GM19043 (cell line): ENCODE results near the gene TSPY9.
"Not testable (repeated sequence)": the region's sequence is repeated elsewhere in the genome, so short reads cannot be mapped to it uniquely, and the experiment has no call there.

Experiments
- ATAC-seq: cut with Tn5 transposase; IDR thresholded peaks from one replicate; pipeline ENCODE4 v1.9.1; 2021; ENCODE audit warnings: low read depth; ENCODE audit not compliant: unreplicated experiment

TSPY9 gene, protein sequence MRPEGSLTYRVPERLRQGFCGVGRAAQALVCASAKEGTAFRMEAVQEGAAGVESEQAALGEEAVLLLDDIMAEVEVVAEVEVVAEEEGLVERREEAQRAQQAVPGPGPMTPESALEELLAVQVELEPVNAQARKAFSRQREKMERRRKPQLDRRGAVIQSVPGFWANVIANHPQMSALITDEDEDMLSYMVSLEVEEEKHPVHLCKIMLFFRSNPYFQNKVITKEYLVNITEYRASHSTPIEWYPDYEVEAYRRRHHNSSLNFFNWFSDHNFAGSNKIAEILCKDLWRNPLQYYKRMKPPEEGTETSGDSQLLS

DNA sequence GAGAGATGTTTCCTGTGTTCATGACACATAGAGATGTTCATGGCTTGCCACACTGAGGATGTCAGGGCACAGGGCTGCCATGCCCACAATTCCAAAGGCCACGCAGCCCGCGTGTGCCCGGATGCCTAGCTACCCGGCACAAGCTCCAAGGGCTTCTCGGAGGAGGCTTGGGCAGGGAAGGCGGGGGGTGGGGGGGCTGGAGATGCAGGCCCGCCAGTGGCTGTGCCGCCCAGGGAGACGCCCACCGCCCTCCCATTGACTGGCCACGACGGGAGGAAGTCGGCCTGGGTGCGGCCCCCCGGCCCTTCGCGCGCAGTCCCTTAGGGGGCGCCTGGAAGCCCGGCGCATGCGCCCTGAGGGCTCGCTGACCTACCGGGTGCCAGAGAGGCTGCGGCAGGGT is at the start of gene TSPY9:
Gene TSPY9 (plus strand): TSS at position 301 of the 400 bp plus-strand sequence. CDS start 46 bp downstream, at position 347.
- not testable (repeated sequence) for ATAC-seq

GRCh38 chrY:9466655-9467054 is 20.4 kb upstream of the TSPY9 start, which contains the start of gene TSPY1:
Gene TSPY1, plus strand, starts transcription at chrY:9466955. Its CDS starts 46 bp downstream, at chrY:9467001.
- not testable (repeated sequence) for ATAC-seq

DNA sequence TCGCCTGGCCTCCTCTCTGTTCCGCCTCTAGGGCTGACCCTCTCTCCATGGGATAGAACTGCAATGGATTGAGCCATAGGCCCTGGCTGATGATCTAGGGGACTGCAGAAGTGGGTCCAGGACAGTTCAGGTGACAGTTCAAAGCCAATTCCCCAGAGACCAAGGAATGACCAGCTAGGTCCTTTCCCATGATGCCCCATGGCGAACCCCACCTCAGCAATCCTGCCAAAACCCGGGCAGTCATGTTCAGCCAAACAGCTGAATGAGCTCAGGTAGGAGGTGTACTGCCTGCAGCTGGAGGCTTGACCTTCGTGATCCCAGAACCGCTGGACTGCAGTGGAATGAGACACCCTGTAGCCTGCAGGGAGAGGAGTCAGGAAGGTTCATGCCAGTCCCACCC is 17.3 kb downstream of the TSPY9 start:
- not testable (repeated sequence) for ATAC-seq

DNA sequence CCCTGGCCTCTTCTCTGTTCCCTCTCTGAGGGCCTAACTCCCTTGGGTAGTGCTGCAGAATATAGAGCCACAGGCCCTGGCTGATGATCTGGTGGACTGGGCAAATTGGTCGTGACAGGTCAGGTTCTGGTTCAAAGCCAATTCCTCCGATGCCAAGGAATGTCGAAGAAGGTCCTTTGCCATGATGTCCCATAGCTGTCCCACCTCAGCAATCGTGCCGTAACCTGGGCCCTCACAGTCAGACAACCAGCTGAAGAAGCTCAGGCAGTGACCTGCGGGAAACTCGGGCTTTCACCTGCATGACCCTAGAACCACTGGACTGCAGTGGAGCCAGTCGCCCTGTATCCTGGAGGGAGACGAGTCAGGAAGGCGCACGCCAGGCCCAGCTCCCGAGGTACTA is 29.2 kb downstream of the TSPY9 start:
- ATAC-seq: not testable (repeated sequence)

DNA sequence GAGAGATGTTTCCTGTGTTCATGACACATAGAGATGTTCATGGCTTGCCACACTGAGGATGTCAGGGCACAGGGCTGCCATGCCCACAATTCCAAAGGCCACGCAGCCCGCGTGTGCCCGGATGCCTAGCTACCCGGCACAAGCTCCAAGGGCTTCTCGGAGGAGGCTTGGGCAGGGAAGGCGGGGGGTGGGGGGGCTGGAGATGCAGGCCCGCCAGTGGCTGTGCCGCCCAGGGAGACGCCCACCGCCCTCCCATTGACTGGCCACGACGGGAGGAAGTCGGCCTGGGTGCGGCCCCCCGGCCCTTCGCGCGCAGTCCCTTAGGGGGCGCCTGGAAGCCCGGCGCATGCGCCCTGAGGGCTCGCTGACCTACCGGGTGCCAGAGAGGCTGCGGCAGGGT is 40.5 kb downstream of the TSPY9 start, which contains the start of gene TSPY10:
Gene TSPY10 (plus strand): TSS at position 301 of the 400 bp plus-strand sequence. CDS start 46 bp downstream, at position 347.
- ATAC-seq: not testable (repeated sequence)
